HFFc6 (cell line): ENCODE results near the gene SLC38A4. TPM values are rescaled to one million over a fixed set of nuclear protein-coding genes. Genes with fewer than 3 reads are reported as not detected.

ENCODE experiments used
- DNase-seq: peaks from one replicate; pipeline ENCODE4 v3.0.0-alpha.2; 2018
- H3K27ac Mint-ChIP-seq: 2 replicates; pipeline ENCODE4 v1.8.0; 2020; ENCODE audit warnings: mild to moderate bottlenecking, mixed read lengths
- H3K27me3 Mint-ChIP-seq: 2 replicates; pipeline ENCODE4 v1.8.0; 2021; ENCODE audit warnings: mild to moderate bottlenecking, moderate library complexity, mixed read lengths; ENCODE audit not compliant: insufficient read depth
- H3K36me3 Mint-ChIP-seq: 2 replicates; pipeline ENCODE4 v1.8.0; 2021; ENCODE audit warnings: low read depth, mixed read lengths
- H3K4me1 Mint-ChIP-seq: 2 replicates; pipeline ENCODE4 v1.8.0; 2020; ENCODE audit warnings: low read depth, mixed read lengths
- H3K4me3 Mint-ChIP-seq: 2 replicates; pipeline ENCODE4 v1.8.0; 2020; ENCODE audit warnings: mild to moderate bottlenecking, moderate library complexity, mixed read lengths
- H3K9me3 Mint-ChIP-seq: 2 replicates; pipeline ENCODE4 v1.8.0; 2020; ENCODE audit warnings: mild to moderate bottlenecking, mixed read lengths
- CTCF ChIP-seq: fragments of 200-600 bp; sonication (generic); IDR thresholded peaks from 2 replicates; pipeline ENCODE4 v1.5.0; 2021; ENCODE audit warnings: antibody characterized with exemption, mild to moderate bottlenecking
- total RNA-seq, 6 experiments: library from RNA; stranded (reverse); fragmentation: NEBNext Ultra II Directional; extraction: Animal tissue kit (Norgen Biotek cat#: 25700); gene quantifications; 2 replicates in 1 of 6; 3 replicates in 5 of 6; pipeline ENCODE4 v1.2.3, GENCODE V29; 2021

Gene SLC38A4
- total RNA-seq, 6 experiments from 2014 or later, result 8.5 to 14.2 (median 10.7) TPM

GRCh38 chr12:46773586-46774321 is 52.0 kb downstream of the SLC38A4 start:
- H3K36me3 Mint-ChIP-seq, result peaks cover 22% of the 10 kb centered on the region
- no peaks in the 10 kb centered on the region; the same call in 1 of the 2 replicates for H3K27me3 Mint-ChIP-seq
- TF ChIP-seq CTCF, result no peak
- H3K9me3 Mint-ChIP-seq, result no peaks in the 10 kb centered on the region
- H3K27ac Mint-ChIP-seq, result peak overlapping the region; percentile 71
- peaks cover 66% of the 10 kb centered on the region for H3K4me1 Mint-ChIP-seq
- peak; percentile 38 for DNase-seq
- peak overlapping the region; percentile 50 for H3K4me3 Mint-ChIP-seq

GRCh38 chr12:46771268-46771827 is 54.4 kb downstream of the SLC38A4 start:
- H3K4me3 Mint-ChIP-seq, result peak overlapping the region; percentile 23
- H3K36me3 Mint-ChIP-seq, result peaks cover 13% of the 10 kb centered on the region
- H3K9me3 Mint-ChIP-seq, result no peaks in the 10 kb centered on the region
- H3K27me3 Mint-ChIP-seq, result no peaks in the 10 kb centered on the region; the same call in 1 of the 2 replicates
- peaks cover 66% of the 10 kb centered on the region for H3K4me1 Mint-ChIP-seq
- peak overlapping the region; percentile 60 for H3K27ac Mint-ChIP-seq
- TF ChIP-seq CTCF, result no peak
- peak; percentile 18 for DNase-seq

- H3K27ac Mint-ChIP-seq, result peak overlapping the region; percentile 81
- TF ChIP-seq CTCF, result no peak
- H3K9me3 Mint-ChIP-seq, result no peaks in the 10 kb centered on the region
- peak overlapping the region; percentile 80 for H3K4me3 Mint-ChIP-seq
- DNase-seq, result peak; percentile 25
- peaks cover 66% of the 10 kb centered on the region for H3K4me1 Mint-ChIP-seq
- peaks cover 13% of the 10 kb centered on the region for H3K36me3 Mint-ChIP-seq
- no peaks in the 10 kb centered on the region; the same call in 1 of the 2 replicates for H3K27me3 Mint-ChIP-seq
Observed at GRCh38 chr12:46770501-46771183, 55.2 kb downstream of the SLC38A4 start.

GRCh38 chr12:46764005-46764404 is 61.8 kb downstream of the SLC38A4 start:
- TF ChIP-seq CTCF, result no peak
- Mint-ChIP-seq H3K36me3 (peaks cover 10% of the 10 kb centered on the region), H3K4me1 (peaks cover 2% of the 10 kb centered on the region; the same call in 1 of the 2 replicates), H3K27me3 (no peaks in the 10 kb centered on the region; the same call in 1 of the 2 replicates), H3K9me3 (peaks cover 9% of the 10 kb centered on the region), H3K27ac (no peak overlapping the region), H3K4me3 (no peak overlapping the region)
- DNase-seq, result no peak

- H3K36me3 Mint-ChIP-seq, result peaks cover 16% of the 10 kb centered on the region
Observed at GRCh38 chr12:46763230-46763629, 62.6 kb downstream of the SLC38A4 start.

More at GRCh38 chr12:46763230-46763629, 62.6 kb downstream of the SLC38A4 start:
- no peak for DNase-seq
- H3K9me3 Mint-ChIP-seq, result peaks cover 17% of the 10 kb centered on the region
- no peaks in the 10 kb centered on the region for H3K4me1 Mint-ChIP-seq
- H3K4me3 Mint-ChIP-seq, result no peak overlapping the region
- no peaks in the 10 kb centered on the region for H3K27me3 Mint-ChIP-seq
- no peak overlapping the region for H3K27ac Mint-ChIP-seq
- TF ChIP-seq CTCF, result no peak
